ENCODE results near the gene NEGR1. TPM values are rescaled to one million over a fixed set of nuclear protein-coding genes. Genes with fewer than 3 reads are reported as not detected.

The NEGR1 gene
- polyA plus RNA-seq, 4 donors, result 0.27 to 5.4 (median 1.7) TPM; not detected in 1

- Histone ChIP-seq H3K4me1 (ENCODE audit: control insufficient read depth in 3 of 3, insufficient read depth in 2 of 3, low read depth in 1 of 3, low read length in 2 of 3) (no peaks in the 10 kb centered on the region), H3K36me3 (ENCODE audit: control insufficient read depth in 3 of 3, insufficient read depth in 2 of 3, low read depth in 1 of 3, low read length in 3 of 3) (no peaks in the 10 kb centered on the region), H3K9me3 (ENCODE audit: control insufficient read depth in 2 of 2, insufficient read depth in 1 of 2, low read depth in 1 of 2, low read length in 1 of 2) (no peaks in the 10 kb centered on the region), H3K4me3 (ENCODE audit: low read depth in 1 of 3, low read length in 3 of 3) (no peak overlapping the region), H3K27ac (ENCODE audit: low read depth in 1 of 3, low read length in 2 of 3) (no peak overlapping the region), H3K27me3 (ENCODE audit: control insufficient read depth in 3 of 3, insufficient read depth in 3 of 3, low read length in 3 of 3) (no peaks in the 10 kb centered on the region)
- FAIRE-seq (no peak), DNase-seq (no peak)
- WGBS, 3 donors, result 77 to 81% (median 79%) methylated on average over 1 of the region's 1 CpG
These were observed 722.5 kb downstream of the NEGR1 start for GRCh38 chr1:71559880-71560279.

GRCh38 chr1:71557138-71557537 is 725.2 kb downstream of the NEGR1 start:
- H3K36me3 ChIP-seq (ENCODE audit: control insufficient read depth in 3 of 3, insufficient read depth in 2 of 3, low read depth in 1 of 3, low read length in 3 of 3), result no peaks in the 10 kb centered on the region
- no peaks in the 10 kb centered on the region for H3K9me3 ChIP-seq (ENCODE audit: control insufficient read depth in 2 of 2, insufficient read depth in 1 of 2, low read depth in 1 of 2, low read length in 1 of 2)
- no peaks in the 10 kb centered on the region for H3K27me3 ChIP-seq (ENCODE audit: control insufficient read depth in 3 of 3, insufficient read depth in 3 of 3, low read length in 3 of 3)
- H3K4me3 ChIP-seq (ENCODE audit: low read depth in 1 of 3, low read length in 3 of 3), result no peak overlapping the region
- no peaks in the 10 kb centered on the region for H3K4me1 ChIP-seq (ENCODE audit: control insufficient read depth in 3 of 3, insufficient read depth in 2 of 3, low read depth in 1 of 3, low read length in 2 of 3)
- H3K27ac ChIP-seq (ENCODE audit: low read depth in 1 of 3, low read length in 2 of 3), result no peak overlapping the region
- 42 to 65% (median 53%) methylated on average over 2 of the region's 2 CpGs for WGBS, 3 donors
- FAIRE-seq (no peak), DNase-seq (no peak)

GRCh38 chr1:71548398-71548890 is 733.9 kb downstream of the NEGR1 start:
- H3K9me3 ChIP-seq (ENCODE audit: control insufficient read depth in 2 of 2, insufficient read depth in 1 of 2, low read depth in 1 of 2, low read length in 1 of 2), result no peaks in the 10 kb centered on the region
- no peak overlapping the region for H3K27ac ChIP-seq (ENCODE audit: low read depth in 1 of 3, low read length in 2 of 3)
- FAIRE-seq, result no peak
- DNase-seq, result no peak
- no peaks in the 10 kb centered on the region for H3K4me1 ChIP-seq (ENCODE audit: control insufficient read depth in 3 of 3, insufficient read depth in 2 of 3, low read depth in 1 of 3, low read length in 2 of 3)
- H3K27me3 ChIP-seq (ENCODE audit: control insufficient read depth in 3 of 3, insufficient read depth in 3 of 3, low read length in 3 of 3), result no peaks in the 10 kb centered on the region
- H3K36me3 ChIP-seq (ENCODE audit: control insufficient read depth in 3 of 3, insufficient read depth in 2 of 3, low read depth in 1 of 3, low read length in 3 of 3), result no peaks in the 10 kb centered on the region
- WGBS, 3 donors, result 81 to 86% (median 85%) methylated on average over 7 of the region's 7 CpGs
- H3K4me3 ChIP-seq (ENCODE audit: low read depth in 1 of 3, low read length in 3 of 3), result no peak overlapping the region

- Histone ChIP-seq H3K36me3 (ENCODE audit: control insufficient read depth in 3 of 3, insufficient read depth in 2 of 3, low read depth in 1 of 3, low read length in 3 of 3) (no peaks in the 10 kb centered on the region), H3K4me3 (ENCODE audit: low read depth in 1 of 3, low read length in 3 of 3) (no peak overlapping the region), H3K27ac (ENCODE audit: low read depth in 1 of 3, low read length in 2 of 3) (no peak overlapping the region), H3K27me3 (ENCODE audit: control insufficient read depth in 3 of 3, insufficient read depth in 3 of 3, low read length in 3 of 3) (no peaks in the 10 kb centered on the region), H3K4me1 (ENCODE audit: control insufficient read depth in 3 of 3, insufficient read depth in 2 of 3, low read depth in 1 of 3, low read length in 2 of 3) (no peaks in the 10 kb centered on the region), H3K9me3 (ENCODE audit: control insufficient read depth in 2 of 2, insufficient read depth in 1 of 2, low read depth in 1 of 2, low read length in 1 of 2) (no peaks in the 10 kb centered on the region)
- DNase-seq (no peak), FAIRE-seq (no peak)
- 67 to 87% (median 73%) methylated on average over 3 of the region's 3 CpGs for WGBS, 3 donors
These were observed 740.2 kb downstream of the NEGR1 start for GRCh38 chr1:71542155-71542554.

- H3K4me3 ChIP-seq (ENCODE audit: low read depth in 1 of 3, low read length in 3 of 3), result no peak overlapping the region
- 68 to 85% (median 81%) methylated on average over 2 of the region's 2 CpGs for WGBS, 3 donors
- H3K36me3 ChIP-seq (ENCODE audit: control insufficient read depth in 3 of 3, insufficient read depth in 2 of 3, low read depth in 1 of 3, low read length in 3 of 3), result no peaks in the 10 kb centered on the region
- no peaks in the 10 kb centered on the region for H3K27me3 ChIP-seq (ENCODE audit: control insufficient read depth in 3 of 3, insufficient read depth in 3 of 3, low read length in 3 of 3)
- no peak overlapping the region for H3K27ac ChIP-seq (ENCODE audit: low read depth in 1 of 3, low read length in 2 of 3)
- H3K4me1 ChIP-seq (ENCODE audit: control insufficient read depth in 3 of 3, insufficient read depth in 2 of 3, low read depth in 1 of 3, low read length in 2 of 3), result no peaks in the 10 kb centered on the region
- FAIRE-seq (no peak), DNase-seq (no peak)
- no peaks in the 10 kb centered on the region for H3K9me3 ChIP-seq (ENCODE audit: control insufficient read depth in 2 of 2, insufficient read depth in 1 of 2, low read depth in 1 of 2, low read length in 1 of 2)
These were observed 748.4 kb downstream of the NEGR1 start for GRCh38 chr1:71533950-71534349.

GRCh38 chr1:71532343-71532742 is 750.0 kb downstream of the NEGR1 start:
- no peak for DNase-seq
- Histone ChIP-seq H3K27ac (ENCODE audit: low read depth in 1 of 3, low read length in 2 of 3) (no peak overlapping the region), H3K4me1 (ENCODE audit: control insufficient read depth in 3 of 3, insufficient read depth in 2 of 3, low read depth in 1 of 3, low read length in 2 of 3) (no peaks in the 10 kb centered on the region), H3K9me3 (ENCODE audit: control insufficient read depth in 2 of 2, insufficient read depth in 1 of 2, low read depth in 1 of 2, low read length in 1 of 2) (no peaks in the 10 kb centered on the region), H3K27me3 (ENCODE audit: control insufficient read depth in 3 of 3, insufficient read depth in 3 of 3, low read length in 3 of 3) (no peaks in the 10 kb centered on the region), H3K36me3 (ENCODE audit: control insufficient read depth in 3 of 3, insufficient read depth in 2 of 3, low read depth in 1 of 3, low read length in 3 of 3) (no peaks in the 10 kb centered on the region), H3K4me3 (ENCODE audit: low read depth in 1 of 3, low read length in 3 of 3) (no peak overlapping the region)
- WGBS, 3 donors, result 82 to 87% (median 83%) methylated on average over 4 of the region's 4 CpGs
- no peak for FAIRE-seq

GRCh38 chr1:71526824-71527223 is 755.5 kb downstream of the NEGR1 start:
- no peak for FAIRE-seq
- H3K36me3 ChIP-seq (ENCODE audit: control insufficient read depth in 3 of 3, insufficient read depth in 2 of 3, low read depth in 1 of 3, low read length in 3 of 3), result no peaks in the 10 kb centered on the region
- no peak for DNase-seq
- no peaks in the 10 kb centered on the region for H3K27me3 ChIP-seq (ENCODE audit: control insufficient read depth in 3 of 3, insufficient read depth in 3 of 3, low read length in 3 of 3)
- no peak overlapping the region for H3K4me3 ChIP-seq (ENCODE audit: low read depth in 1 of 3, low read length in 3 of 3)
- no peaks in the 10 kb centered on the region for H3K4me1 ChIP-seq (ENCODE audit: control insufficient read depth in 3 of 3, insufficient read depth in 2 of 3, low read depth in 1 of 3, low read length in 2 of 3)
- no peaks in the 10 kb centered on the region for H3K9me3 ChIP-seq (ENCODE audit: control insufficient read depth in 2 of 2, insufficient read depth in 1 of 2, low read depth in 1 of 2, low read length in 1 of 2)
- H3K27ac ChIP-seq (ENCODE audit: low read depth in 1 of 3, low read length in 2 of 3), result no peak overlapping the region

- no peak for FAIRE-seq
- no peaks in the 10 kb centered on the region for H3K27me3 ChIP-seq (ENCODE audit: control insufficient read depth in 3 of 3, insufficient read depth in 3 of 3, low read length in 3 of 3)
These were observed 759.6 kb downstream of the NEGR1 start for GRCh38 chr1:71522721-71523120.

GRCh38 chr1:71521655-71522264 is 760.6 kb downstream of the NEGR1 start:
- Histone ChIP-seq H3K27me3 (ENCODE audit: control insufficient read depth in 3 of 3, insufficient read depth in 3 of 3, low read length in 3 of 3) (no peaks in the 10 kb centered on the region), H3K36me3 (ENCODE audit: control insufficient read depth in 3 of 3, insufficient read depth in 2 of 3, low read depth in 1 of 3, low read length in 3 of 3) (no peaks in the 10 kb centered on the region), H3K9me3 (ENCODE audit: control insufficient read depth in 2 of 2, insufficient read depth in 1 of 2, low read depth in 1 of 2, low read length in 1 of 2) (no peaks in the 10 kb centered on the region), H3K27ac (ENCODE audit: low read depth in 1 of 3, low read length in 2 of 3) (no peak overlapping the region), H3K4me1 (ENCODE audit: control insufficient read depth in 3 of 3, insufficient read depth in 2 of 3, low read depth in 1 of 3, low read length in 2 of 3) (no peaks in the 10 kb centered on the region), H3K4me3 (ENCODE audit: low read depth in 1 of 3, low read length in 3 of 3) (no peak overlapping the region)
- 85 to 90% (median 88%) methylated on average over 1 of the region's 1 CpG for WGBS, 3 donors
- FAIRE-seq (no peak), DNase-seq (peak; percentile 2 to 26)

More at GRCh38 chr1:71522721-71523120, 759.6 kb downstream of the NEGR1 start:
- Histone ChIP-seq H3K27ac (ENCODE audit: low read depth in 1 of 3, low read length in 2 of 3) (no peak overlapping the region), H3K4me1 (ENCODE audit: control insufficient read depth in 3 of 3, insufficient read depth in 2 of 3, low read depth in 1 of 3, low read length in 2 of 3) (no peaks in the 10 kb centered on the region), H3K36me3 (ENCODE audit: control insufficient read depth in 3 of 3, insufficient read depth in 2 of 3, low read depth in 1 of 3, low read length in 3 of 3) (no peaks in the 10 kb centered on the region), H3K9me3 (ENCODE audit: control insufficient read depth in 2 of 2, insufficient read depth in 1 of 2, low read depth in 1 of 2, low read length in 1 of 2) (no peaks in the 10 kb centered on the region), H3K4me3 (ENCODE audit: low read depth in 1 of 3, low read length in 3 of 3) (no peak overlapping the region)
- DNase-seq, result no peak
- WGBS, 3 donors, result 53 to 77% (median 59%) methylated on average over 3 of the region's 3 CpGs

All from small intestine (tissue), 7 donors.